GM12892 (cell line): ENCODE measurements around the gene MORC1.

Experiments used
- POLR2A ChIP-seq: IDR thresholded peaks from 2 replicates; pipeline ENCODE4 v1.6.1; 2011; ENCODE audit warnings: low read depth, low read length, control low read depth
- POLR2AphosphoS5 ChIP-seq: IDR thresholded peaks from 2 replicates; pipeline ENCODE4 v1.6.1; 2011; ENCODE audit warnings: low read depth, low read length, control low read depth
- TAF1 ChIP-seq: IDR thresholded peaks from 2 replicates; pipeline ENCODE4 v1.6.1; 2011; ENCODE audit warnings: low read depth, mild to moderate bottlenecking, control low read depth, low read length, borderline replicate concordance

GRCh38 chr3:109143646-109144045, 25.7 kb upstream of the MORC1 start:
- TF ChIP-seq POLR2AphosphoS5, result no peak
- no peak for TF ChIP-seq POLR2A
- no peak for TF ChIP-seq TAF1
